Fibroblast of skin of scalp (primary cell): ENCODE data around the gene POLR2J.
"Not testable (repeated sequence)": the region's sequence is repeated elsewhere in the genome, so short reads cannot be mapped to it uniquely, and the experiment has no call there.

Experiments
- DNase-seq: peaks from one replicate; pipeline ENCODE4 v3.0.0-alpha.2; 2013

POLR2J gene

GRCh38 chr7:102494473-102495149 is 15.9 kb upstream of the POLR2J start:
- DNase-seq: not testable (repeated sequence)

DNA sequence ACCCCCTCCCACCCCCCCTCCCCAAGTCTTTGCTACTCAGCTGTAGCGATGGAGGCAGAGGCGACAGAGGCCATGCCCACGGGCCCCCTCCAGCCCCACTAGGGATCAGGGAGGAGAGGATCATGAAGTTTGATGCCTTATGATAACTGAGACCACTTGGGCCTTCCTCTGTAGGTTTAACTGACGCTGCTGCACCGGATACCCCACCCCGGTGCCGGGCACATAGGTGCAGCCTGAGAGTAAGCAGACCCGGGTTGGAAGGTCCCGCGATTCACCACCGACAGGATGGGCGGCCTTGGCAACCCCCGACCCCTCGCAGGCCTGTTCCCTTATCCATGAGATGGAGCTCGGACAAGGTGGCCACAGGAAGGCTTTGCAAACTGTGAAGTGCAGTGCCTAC is 15.3 kb upstream of the POLR2J start:
- not testable (repeated sequence) for DNase-seq

GRCh38 chr7:102493220-102493935 is 14.7 kb upstream of the POLR2J start:
- DNase-seq: not testable (repeated sequence)

DNA sequence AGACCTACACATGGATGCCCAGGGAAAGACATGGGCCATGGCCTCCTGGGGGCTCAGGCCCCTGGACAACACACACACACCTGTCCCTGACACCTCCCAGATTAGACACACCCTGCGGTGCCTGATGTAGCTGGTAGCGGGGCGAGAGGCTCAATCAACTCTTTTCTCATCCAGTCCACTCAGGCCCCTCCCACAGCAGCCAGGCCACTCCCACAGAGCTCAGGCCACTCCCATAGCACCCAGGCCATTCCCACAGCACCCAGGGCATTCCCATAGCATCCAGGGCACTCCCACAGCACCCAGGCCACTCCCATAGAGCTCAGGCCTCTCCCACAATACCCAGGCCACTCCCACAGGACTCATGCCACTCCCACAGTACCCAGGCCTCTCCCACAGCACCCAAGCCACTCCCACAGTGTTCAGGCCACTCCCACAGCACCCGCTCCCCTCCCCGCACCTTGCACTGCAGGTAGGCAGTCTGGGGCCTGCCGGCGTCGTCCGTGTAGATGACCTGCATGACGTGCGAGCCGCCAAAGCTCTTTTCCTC is 11.9 kb upstream of the POLR2J start:
- not testable (repeated sequence) for DNase-seq

DNA sequence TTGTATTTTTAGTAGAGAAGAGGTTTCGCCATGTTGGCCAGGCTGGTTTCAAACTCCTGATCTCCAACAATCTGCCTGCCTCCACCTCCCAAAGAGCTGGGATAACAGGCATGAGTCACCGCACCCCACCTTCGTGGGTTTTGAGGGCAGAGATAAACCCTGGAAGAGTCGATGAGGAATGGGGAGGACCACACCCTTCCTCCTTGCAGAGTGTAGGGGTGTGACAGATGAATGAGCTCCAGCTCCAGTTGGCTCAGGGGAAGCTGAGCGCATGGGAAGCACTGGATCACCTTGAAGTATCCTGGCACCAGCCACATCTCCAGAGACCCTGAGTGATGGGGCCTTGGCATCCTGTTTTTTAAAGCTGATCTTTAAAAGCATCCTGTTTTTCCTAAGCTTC is 5.6 kb upstream of the POLR2J start:
- DNase-seq: not testable (repeated sequence)

GRCh38 chr7:102481962-102482361 is 3.2 kb upstream of the POLR2J start:
- not testable (repeated sequence) for DNase-seq

- not testable (repeated sequence) for DNase-seq
These were observed 1.4 kb upstream of the POLR2J start for GRCh38 chr7:102479982-102480637.

- not testable (repeated sequence) for DNase-seq
These were observed 475 bp upstream of the POLR2J start for GRCh38 chr7:102479209-102479584.

- not testable (repeated sequence) for DNase-seq
These were observed 3.8 kb downstream of the POLR2J start for GRCh38 chr7:102474736-102475435.

DNA sequence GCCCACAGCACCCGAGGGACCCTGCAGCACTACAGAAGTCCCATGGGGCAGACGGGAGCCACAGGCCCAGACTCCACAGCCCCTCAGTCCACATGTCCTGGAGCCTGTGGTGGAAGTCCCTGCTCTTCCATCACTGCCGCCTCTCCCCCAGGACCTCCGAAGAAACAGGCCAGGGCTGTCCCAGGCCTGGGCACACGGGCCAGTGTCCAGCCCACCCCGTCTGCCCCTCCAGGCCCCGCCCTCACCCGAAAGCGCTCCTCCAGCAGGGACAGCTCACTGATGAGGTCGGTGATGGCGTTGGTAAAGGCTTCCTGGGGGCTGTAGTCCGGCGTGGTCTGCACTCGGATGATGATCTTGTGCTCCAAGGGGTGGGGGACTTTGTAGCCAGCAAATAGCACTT is 4.6 kb downstream of the POLR2J start:
- not testable (repeated sequence) for DNase-seq

GRCh38 chr7:102473271-102473991 is 5.3 kb downstream of the POLR2J start:
- no peak for DNase-seq

DNA sequence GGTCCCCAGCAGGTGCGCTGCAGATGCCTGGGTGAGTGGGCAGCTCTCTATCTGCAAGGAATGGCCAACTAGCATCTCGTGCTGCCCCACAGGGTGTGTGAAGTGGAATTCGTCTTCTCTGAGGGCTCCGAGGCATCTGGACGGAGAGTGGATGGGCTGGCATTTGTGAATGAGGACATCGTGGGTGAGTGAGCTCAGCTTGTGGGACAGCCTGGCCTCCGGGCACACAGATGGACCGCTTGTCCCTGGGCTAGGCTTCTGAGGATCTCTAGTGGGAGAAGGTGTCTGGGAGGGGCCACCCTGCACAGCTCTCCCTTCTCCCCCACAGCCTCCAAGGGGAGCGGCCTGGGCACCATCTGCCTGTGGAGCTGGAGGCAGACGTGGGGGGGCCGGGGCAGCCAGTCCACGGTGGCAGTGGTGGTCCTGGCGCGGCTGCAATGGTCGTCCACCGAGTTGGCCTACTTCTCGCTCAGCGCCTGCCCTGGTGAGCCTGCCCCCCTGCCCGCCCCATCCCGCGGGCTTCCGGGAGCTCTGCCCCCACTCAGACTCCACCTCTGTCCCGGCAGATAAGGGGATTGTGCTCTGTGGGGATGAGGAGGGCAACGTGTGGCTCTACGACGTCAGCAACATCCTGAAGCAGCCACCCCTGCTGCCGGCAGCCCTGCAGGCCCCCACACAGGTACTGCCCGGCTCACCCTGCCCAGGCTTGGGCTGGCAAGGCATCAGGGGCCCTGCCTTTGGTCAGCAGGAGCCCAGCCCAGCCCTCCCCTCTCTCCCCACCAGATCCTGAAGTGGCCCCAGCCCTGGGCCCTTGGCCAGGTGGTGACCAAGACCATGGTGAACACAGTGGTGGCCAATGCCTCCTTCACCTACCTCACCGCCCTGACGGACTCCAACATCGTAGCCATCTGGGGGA is 6.3 kb downstream of the POLR2J start:
- no peak for DNase-seq

GRCh38 chr7:102471791-102472125 is 7.0 kb downstream of the POLR2J start:
- DNase-seq: no peak

DNA sequence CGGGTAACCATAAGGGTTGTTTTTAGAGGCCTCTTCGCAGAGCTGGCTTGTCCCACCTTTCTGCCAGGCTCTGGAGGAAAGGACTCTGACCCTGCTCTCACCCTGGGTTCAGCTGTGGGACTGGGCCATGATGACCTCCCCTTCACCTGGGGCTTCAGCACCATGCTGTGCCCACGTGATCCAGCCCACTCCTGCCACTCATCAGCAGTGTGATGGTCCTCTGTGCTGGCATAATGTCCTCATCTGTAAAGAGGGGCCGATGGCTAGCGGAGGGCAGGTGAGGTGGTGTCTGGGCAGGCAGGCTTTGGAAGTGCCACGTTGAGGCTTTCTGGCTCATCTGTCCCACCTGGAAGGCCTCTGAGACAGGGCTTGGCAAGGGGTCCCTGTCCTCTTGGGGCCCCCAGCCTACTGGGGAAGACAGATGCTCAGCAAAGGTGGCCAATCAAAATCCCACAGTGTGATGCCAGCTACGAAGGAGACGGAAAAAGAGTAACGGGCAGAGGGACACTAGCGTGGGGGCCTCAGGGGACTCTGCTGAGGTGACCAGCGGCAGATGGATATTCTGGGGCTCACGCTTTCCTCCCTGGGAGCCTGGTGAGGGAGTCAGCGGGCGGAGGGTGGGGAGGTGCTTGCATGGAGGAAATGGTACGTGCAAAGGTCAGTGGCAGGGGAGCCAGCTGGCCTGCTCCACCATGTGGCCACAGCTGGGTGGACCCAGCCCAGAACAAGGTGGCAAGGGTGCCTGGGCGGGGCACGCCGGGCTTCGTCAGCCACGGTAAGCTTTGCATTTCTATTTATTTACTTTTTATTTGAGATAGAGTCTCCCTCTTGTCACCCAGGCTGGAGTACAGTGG is 8.5 kb downstream of the POLR2J start:
- DNase-seq: no peak

DNA sequence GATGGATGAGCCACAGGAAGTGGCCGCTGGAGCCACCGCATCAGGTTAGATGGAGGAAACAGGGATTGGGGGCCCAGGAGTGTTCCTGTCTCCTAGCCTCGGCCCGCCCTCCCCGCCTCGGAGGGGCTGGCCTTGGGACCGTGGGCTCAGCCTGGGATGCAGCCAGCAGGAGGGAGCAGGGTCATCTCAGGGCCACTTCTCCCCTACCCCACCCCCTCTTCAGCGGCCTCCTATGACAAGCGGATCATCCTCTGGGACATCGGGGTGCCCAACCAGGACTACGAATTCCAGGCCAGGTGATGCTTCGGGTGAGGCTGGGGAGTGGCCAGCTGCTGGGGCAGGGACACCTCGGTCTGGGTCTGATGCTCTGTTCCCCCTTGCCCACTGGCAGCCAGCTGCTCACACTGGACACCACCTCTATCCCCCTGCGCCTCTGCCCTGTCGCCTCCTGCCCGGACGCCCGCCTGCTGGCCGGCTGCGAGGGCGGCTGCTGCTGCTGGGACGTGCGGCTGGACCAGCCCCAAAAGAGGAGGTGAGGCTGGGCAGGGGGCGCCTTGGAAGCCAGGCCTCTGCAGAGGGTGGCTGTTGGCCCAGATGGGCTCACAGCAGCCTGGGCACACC is 9.3 kb downstream of the POLR2J start:
- no peak for DNase-seq

DNA sequence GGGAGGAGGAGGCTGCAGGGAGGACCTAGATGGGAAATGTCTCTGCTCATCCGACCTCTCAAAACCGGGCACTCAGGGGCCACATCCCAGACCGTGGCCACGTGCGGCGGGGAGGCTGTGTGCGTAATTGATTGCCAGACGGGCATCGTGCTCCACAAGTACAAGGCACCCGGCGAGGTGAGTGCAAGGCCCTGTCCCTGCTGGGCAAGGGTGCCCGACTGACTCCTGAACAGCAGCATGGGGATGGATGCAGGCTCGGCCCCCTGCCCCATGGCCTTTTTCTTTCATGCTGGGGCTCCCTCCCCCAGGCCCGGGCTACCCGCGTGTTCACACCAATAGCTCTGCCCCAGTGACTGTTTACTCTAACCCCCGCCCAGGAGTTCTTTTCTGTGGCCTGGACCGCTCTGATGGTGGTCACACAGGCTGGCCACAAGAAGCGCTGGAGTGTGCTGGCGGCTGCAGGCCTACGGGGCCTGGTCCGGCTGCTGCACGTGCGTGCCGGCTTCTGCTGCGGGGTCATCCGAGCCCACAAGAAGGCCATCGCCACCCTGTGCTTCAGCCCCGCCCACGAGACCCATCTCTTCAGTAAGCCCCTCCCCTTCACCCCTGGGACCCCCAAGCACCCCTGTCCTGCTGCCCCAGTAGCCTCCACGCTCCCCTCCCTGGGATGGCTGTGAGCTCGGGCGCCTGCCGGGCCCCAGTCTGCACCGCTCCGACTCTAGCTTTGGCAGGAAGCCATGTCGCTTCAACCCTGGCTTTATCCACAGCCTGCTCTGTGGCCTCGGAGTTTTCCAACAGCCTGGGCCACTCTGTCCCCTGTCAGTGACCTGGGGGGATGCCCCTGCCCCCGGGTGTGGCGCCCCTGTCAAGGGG is 10.0 kb downstream of the POLR2J start:
- DNase-seq: no peak

GRCh38 chr7:102467581-102468477 is 10.9 kb downstream of the POLR2J start:
- DNase-seq: no peak
